Activated CD4-positive, alpha-beta T cell treated with anti-CD3 and anti-CD28 coated beads, Interleukin-2, amount 10 ng/mL, durations not matched to agents 7 days and 5 days (primary cell): Measurements from ENCODE around the gene ZNF236. TPM values are rescaled to one million over a fixed set of nuclear protein-coding genes. Genes with fewer than 3 reads are reported as not detected.

ENCODE experiments used
- CTCF ChIA-PET: fragments of 350-600 bp; sonication (Branson Sonifier 250); formaldehyde crosslinking; loops from one replicate; lab custom pipeline; 2021; ENCODE audit warnings: antibody characterized with exemption; lab: Charles Lee
- POLR2A ChIA-PET: fragments of 350-600 bp; sonication (Branson Sonifier 250); formaldehyde crosslinking; loops from one replicate; lab custom pipeline; 2021; ENCODE audit warnings: antibody characterized with exemption; lab: Charles Lee
- DNase-seq: peaks from one replicate; pipeline ENCODE4 v3.0.0-alpha.2; 2020
- H3K27ac Mint-ChIP-seq: one replicate; pipeline ENCODE4 v1.8.0; 2021; ENCODE audit warnings: mild to moderate bottlenecking, moderate library complexity, mixed read lengths
- H3K27me3 Mint-ChIP-seq: one replicate; pipeline ENCODE4 v1.8.0; 2021; ENCODE audit warnings: mixed read lengths
- H3K36me3 Mint-ChIP-seq: one replicate; pipeline ENCODE4 v1.8.0; 2021; ENCODE audit warnings: low read depth, mixed read lengths
- H3K4me1 Mint-ChIP-seq: one replicate; pipeline ENCODE4 v1.8.0; 2021; ENCODE audit warnings: mixed read lengths
- H3K4me3 Mint-ChIP-seq: one replicate; pipeline ENCODE4 v1.8.0; 2021; ENCODE audit warnings: mild to moderate bottlenecking, moderate library complexity, mixed read lengths
- H3K9me3 Mint-ChIP-seq: one replicate; pipeline ENCODE4 v1.8.0; 2021; ENCODE audit warnings: mixed read lengths
- total RNA-seq, 2 experiments: library from RNA; stranded (reverse); gene quantifications; one replicate each; pipeline ENCODE4 v1.2.3, GENCODE V29; 2021

Gene ZNF236
- total RNA-seq, 2 experiments from 2014 or later, result 23.9 to 27.7 TPM

GRCh38 chr18:76823587-76824011 is 1.2 kb downstream of the ZNF236 start:
- ChIA-PET CTCF (interaction anchor here (0.6 kb wide), 1 partner anchor 69 kb away, joined by 3 read pairs; no protein-coding TSS in a partner anchor), POLR2A (no interaction called here)
- peaks cover 15% of the 10 kb centered on the region for H3K36me3 Mint-ChIP-seq
- H3K4me3 Mint-ChIP-seq, result peak overlapping the region; percentile 78
- H3K27ac Mint-ChIP-seq, result peak overlapping the region; percentile 87
- no peaks in the 10 kb centered on the region for H3K9me3 Mint-ChIP-seq
- H3K4me1 Mint-ChIP-seq, result peaks cover 57% of the 10 kb centered on the region
- DNase-seq, result no peak
- no peaks in the 10 kb centered on the region for H3K27me3 Mint-ChIP-seq

- CTCF ChIA-PET, result interaction anchor here (0.9 kb wide), 1 partner anchor 22 kb away, joined by 4 read pairs; no protein-coding TSS in a partner anchor
- no peak for DNase-seq
Observed at GRCh38 chr18:76824145-76824676, 1.9 kb downstream of the ZNF236 start.

DNA sequence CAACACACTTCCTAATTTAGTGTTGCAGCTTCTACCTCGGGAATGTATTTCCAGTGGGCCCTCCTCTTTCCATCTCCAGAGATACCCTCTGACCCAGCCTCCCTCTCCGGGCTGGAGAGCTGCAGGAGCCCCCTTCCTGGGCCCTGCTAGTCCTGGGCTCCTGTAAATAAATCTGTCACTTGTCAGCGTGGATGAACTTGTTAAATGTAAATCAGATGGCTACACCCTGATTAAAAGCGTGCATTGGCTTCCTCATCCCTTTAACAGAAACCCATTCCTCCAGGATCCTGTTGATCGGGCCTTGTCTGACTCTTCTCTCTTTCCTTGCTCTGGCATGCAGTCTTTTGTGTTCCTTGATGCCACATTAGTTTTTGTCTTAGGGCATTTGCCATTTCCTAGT is 2.4 kb downstream of the ZNF236 start:
- DNase-seq, result no peak
- H3K27ac Mint-ChIP-seq, result peak overlapping the region; percentile 28
- H3K4me3 Mint-ChIP-seq, result peak overlapping the region; percentile 78
- no peaks in the 10 kb centered on the region for H3K9me3 Mint-ChIP-seq
- no peaks in the 10 kb centered on the region for H3K27me3 Mint-ChIP-seq
- H3K36me3 Mint-ChIP-seq, result peaks cover 14% of the 10 kb centered on the region
- CTCF ChIA-PET, result interaction anchor here (0.9 kb wide), 1 partner anchor 23 kb away, joined by 4 read pairs; no protein-coding TSS in a partner anchor
- H3K4me1 Mint-ChIP-seq, result peaks cover 49% of the 10 kb centered on the region
- POLR2A ChIA-PET, result no interaction called here

More at GRCh38 chr18:76824145-76824676, 1.9 kb downstream of the ZNF236 start:
- H3K27me3 Mint-ChIP-seq, result no peaks in the 10 kb centered on the region
- peak overlapping the region; percentile 66 for H3K27ac Mint-ChIP-seq
- H3K4me3 Mint-ChIP-seq, result peak overlapping the region; percentile 78
- peaks cover 54% of the 10 kb centered on the region for H3K4me1 Mint-ChIP-seq
- H3K9me3 Mint-ChIP-seq, result no peaks in the 10 kb centered on the region
- POLR2A ChIA-PET, result no interaction called here
- peaks cover 15% of the 10 kb centered on the region for H3K36me3 Mint-ChIP-seq

DNA sequence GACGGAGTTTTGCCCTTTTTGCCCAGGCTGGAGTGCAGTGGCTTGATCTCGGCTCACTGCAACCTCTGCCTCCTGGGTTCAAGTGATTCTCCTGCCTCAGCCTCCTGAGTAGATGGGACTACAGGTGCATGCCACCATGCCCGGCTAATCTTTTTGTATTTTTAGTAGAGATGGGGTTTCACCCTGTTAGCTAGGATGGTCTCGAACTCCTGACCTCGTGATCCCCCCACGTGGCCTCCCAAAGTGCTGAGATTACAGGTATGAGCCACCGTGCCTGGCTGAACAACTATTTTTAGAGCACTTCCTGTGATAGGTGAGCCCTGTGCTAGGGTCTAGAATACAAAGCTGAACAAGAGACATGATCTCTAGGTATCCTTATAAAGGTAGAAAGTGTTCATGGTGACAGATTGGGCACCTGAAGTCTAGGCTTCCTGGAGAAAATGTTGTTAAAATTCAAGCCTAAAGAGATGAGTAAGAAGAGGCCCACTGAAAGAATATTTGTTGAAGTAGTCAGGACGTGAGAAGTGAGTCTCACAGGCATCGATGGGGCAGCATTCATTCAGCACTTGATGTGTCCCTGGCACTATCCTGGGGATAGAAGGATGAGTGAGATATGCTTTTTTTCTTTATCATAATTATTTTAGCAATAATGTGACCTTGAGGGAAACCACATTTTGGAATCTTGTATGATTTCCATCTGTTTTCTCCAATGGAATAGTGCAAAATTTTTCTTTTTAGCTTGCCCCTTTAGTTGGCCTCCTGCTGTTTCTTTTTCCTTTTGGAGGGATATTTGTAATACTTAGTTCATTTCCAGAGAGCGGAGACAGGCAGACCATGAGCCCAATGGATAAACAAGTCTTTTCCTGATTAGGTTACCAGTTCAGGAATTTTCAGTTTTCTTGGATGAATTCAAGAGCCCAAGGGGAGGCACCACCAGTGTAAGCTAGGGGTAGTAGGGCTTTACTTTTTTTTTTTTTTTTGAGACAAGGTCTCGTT is 5.1 kb downstream of the ZNF236 start:
- H3K27me3 Mint-ChIP-seq, result no peaks in the 10 kb centered on the region
- H3K27ac Mint-ChIP-seq, result peak overlapping the region; percentile 16
- DNase-seq, result no peak
- POLR2A ChIA-PET, result no interaction called here
- H3K4me1 Mint-ChIP-seq, result peaks cover 36% of the 10 kb centered on the region
- no peak overlapping the region for H3K4me3 Mint-ChIP-seq
- H3K9me3 Mint-ChIP-seq, result peaks cover 6% of the 10 kb centered on the region
- CTCF ChIA-PET, result no interaction called here
- peaks cover 15% of the 10 kb centered on the region for H3K36me3 Mint-ChIP-seq

DNA sequence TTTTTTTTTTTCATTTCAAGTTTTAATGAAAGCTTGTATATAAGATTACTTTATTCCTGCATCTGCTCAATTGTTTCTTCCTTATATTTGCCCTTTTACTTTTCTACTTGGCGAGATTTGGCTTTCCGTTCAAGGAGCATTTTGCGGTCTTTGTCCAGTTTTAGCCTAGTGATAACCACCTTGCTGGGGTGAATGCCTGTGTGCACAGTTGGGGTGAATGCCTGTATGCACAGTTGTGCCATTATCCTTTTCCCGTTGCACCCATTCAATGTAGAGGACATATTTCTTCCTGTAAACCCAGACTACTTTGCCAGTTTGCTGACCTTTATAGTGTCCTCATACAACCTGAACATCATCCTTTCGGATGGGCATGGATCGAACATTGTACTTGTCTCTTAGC is 12.0 kb downstream of the ZNF236 start:
- H3K36me3 Mint-ChIP-seq, result peaks cover 19% of the 10 kb centered on the region
- H3K9me3 Mint-ChIP-seq, result peaks cover 6% of the 10 kb centered on the region
- POLR2A ChIA-PET, result no interaction called here
- peaks cover 17% of the 10 kb centered on the region for H3K4me1 Mint-ChIP-seq
- H3K4me3 Mint-ChIP-seq, result no peak overlapping the region
- CTCF ChIA-PET, result no interaction called here
- DNase-seq, result no peak
- no peaks in the 10 kb centered on the region for H3K27me3 Mint-ChIP-seq
- no peak overlapping the region for H3K27ac Mint-ChIP-seq

DNA sequence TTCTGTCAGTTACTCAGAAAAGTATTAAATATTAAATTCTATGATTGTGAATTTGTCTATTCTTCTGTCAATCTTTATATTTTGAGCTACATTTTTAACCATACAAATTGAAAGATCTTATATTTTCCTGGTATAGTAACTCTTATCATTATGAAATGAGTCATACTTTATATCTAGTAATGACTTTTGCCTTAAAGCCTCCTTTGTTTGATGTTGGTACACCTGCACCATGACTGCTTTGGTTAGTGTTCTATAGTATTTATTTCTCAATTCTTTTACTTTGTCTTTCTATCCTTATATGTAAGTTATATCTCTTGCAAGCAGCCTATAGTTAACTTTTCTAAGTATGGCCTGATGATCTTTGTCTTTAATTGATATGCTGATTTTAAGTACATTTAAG is 13.0 kb downstream of the ZNF236 start:
- peaks cover 17% of the 10 kb centered on the region for H3K4me1 Mint-ChIP-seq
- no peak for DNase-seq
- peaks cover 6% of the 10 kb centered on the region for H3K9me3 Mint-ChIP-seq
- no peaks in the 10 kb centered on the region for H3K27me3 Mint-ChIP-seq
- no peak overlapping the region for H3K27ac Mint-ChIP-seq
- POLR2A ChIA-PET, result no interaction called here
- CTCF ChIA-PET, result interaction anchor here (0.7 kb wide), 1 partner anchor 10 kb away, joined by 3 read pairs; no protein-coding TSS in a partner anchor
- H3K36me3 Mint-ChIP-seq, result peaks cover 19% of the 10 kb centered on the region
- H3K4me3 Mint-ChIP-seq, result no peak overlapping the region

GRCh38 chr18:76837071-76837470 is 14.7 kb downstream of the ZNF236 start:
- H3K4me1 Mint-ChIP-seq, result peaks cover 17% of the 10 kb centered on the region
- CTCF ChIA-PET, result no interaction called here
- H3K27ac Mint-ChIP-seq, result no peak overlapping the region
- no peaks in the 10 kb centered on the region for H3K27me3 Mint-ChIP-seq
- POLR2A ChIA-PET, result no interaction called here
- no peak overlapping the region for H3K4me3 Mint-ChIP-seq
- DNase-seq, result no peak
- H3K36me3 Mint-ChIP-seq, result peaks cover 11% of the 10 kb centered on the region
- H3K9me3 Mint-ChIP-seq, result no peaks in the 10 kb centered on the region

DNA sequence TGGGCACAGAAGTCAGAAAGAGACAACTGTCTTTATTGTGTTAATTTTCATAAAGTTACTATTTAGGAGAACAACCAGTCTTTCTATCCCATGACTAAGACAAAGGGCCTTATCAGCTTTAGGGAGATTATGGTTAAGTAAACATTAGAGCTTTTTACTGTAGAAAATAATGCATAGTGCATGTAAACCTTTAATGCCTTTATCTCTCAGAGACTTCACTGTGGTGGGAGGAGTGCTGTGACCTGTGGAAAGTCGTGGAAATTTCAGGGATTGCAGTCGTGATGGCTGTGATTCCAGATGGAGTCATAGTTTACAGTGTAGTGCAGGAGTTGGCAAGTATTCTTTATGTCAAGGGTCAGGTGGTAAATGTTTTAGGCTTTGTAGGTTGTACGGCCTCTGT is 15.8 kb downstream of the ZNF236 start:
- Mint-ChIP-seq H3K27ac (no peak overlapping the region), H3K9me3 (no peaks in the 10 kb centered on the region), H3K27me3 (no peaks in the 10 kb centered on the region), H3K4me3 (no peak overlapping the region), H3K36me3 (peaks cover 5% of the 10 kb centered on the region), H3K4me1 (peaks cover 15% of the 10 kb centered on the region)
- CTCF ChIA-PET, result no interaction called here
- DNase-seq, result no peak
- POLR2A ChIA-PET, result no interaction called here

- POLR2A ChIA-PET, result no interaction called here
- H3K36me3 Mint-ChIP-seq, result peaks cover 2% of the 10 kb centered on the region
- H3K27me3 Mint-ChIP-seq, result no peaks in the 10 kb centered on the region
- H3K9me3 Mint-ChIP-seq, result no peaks in the 10 kb centered on the region
- no peak overlapping the region for H3K4me3 Mint-ChIP-seq
- CTCF ChIA-PET, result no interaction called here
- H3K4me1 Mint-ChIP-seq, result peaks cover 15% of the 10 kb centered on the region
- no peak for DNase-seq
- no peak overlapping the region for H3K27ac Mint-ChIP-seq
Observed at GRCh38 chr18:76839086-76839794, 16.9 kb downstream of the ZNF236 start.

DNA sequence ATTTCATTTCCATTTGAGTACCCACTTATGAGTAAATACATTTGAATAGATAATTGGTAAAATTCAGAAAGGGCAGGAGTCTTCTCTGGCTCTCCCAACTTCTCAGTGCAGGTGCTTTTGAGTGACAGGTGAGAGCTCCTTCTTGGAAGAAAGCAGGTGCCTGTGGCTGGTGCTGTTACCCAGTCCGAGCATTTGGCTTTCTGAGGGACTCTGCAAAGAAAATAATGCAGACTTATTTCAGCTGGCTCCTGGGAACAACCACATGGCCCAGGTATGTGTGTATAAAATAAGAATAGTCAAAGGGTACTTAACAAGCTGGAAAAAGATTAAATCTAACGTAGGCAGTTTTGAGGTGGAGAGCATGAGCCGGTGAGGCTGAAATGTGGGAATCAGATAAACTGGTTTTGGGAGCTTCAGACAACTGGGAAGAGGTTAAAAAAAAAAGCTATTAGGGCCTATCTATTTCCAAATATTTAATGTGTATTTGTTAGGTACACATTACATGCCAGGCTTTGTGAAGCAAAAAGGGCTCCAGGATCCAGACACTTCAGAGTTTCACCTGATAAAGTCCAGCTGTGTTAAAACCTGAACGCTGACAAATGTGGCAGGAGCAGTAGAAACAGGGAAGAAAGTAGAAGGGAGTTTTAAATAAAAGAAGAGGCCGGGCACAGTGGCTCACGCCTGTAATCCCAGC is 20.6 kb downstream of the ZNF236 start:
- Mint-ChIP-seq H3K36me3 (no peaks in the 10 kb centered on the region), H3K4me1 (peaks cover 6% of the 10 kb centered on the region), H3K27me3 (no peaks in the 10 kb centered on the region), H3K27ac (no peak overlapping the region), H3K9me3 (no peaks in the 10 kb centered on the region), H3K4me3 (no peak overlapping the region)
- ChIA-PET POLR2A (interaction anchor here (1.1 kb wide), 1 partner anchor 17 kb away, joined by 3 read pairs; no protein-coding TSS in a partner anchor), CTCF (interaction anchor here (0.6 to 0.7 kb wide), 2 partner anchors 104 to 185 kb away, joined by 3 to 4 read pairs; no protein-coding TSS in a partner anchor)
- DNase-seq, result no peak

DNA sequence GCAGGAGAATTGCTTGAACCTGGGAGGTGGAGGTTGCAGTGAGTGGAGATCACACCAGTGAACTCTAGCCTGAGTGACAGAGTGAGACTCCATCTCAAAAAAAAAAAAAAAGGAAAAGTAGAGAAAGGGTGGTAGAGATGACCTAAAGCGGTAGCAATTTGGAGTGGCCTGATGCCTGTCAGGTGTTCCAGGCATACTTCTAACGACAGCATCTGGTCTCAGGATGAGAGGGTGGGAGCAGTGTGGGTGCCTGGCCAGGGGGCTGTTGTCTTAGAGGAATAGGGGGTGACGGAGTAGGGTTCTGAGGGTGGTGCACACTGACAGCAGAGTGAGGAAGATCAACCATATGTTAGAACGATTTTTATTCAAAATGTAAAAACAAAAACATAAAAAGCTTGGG is 21.8 kb downstream of the ZNF236 start:
- no peaks in the 10 kb centered on the region for H3K36me3 Mint-ChIP-seq
- H3K27me3 Mint-ChIP-seq, result no peaks in the 10 kb centered on the region
- H3K27ac Mint-ChIP-seq, result no peak overlapping the region
- H3K4me1 Mint-ChIP-seq, result peaks cover 4% of the 10 kb centered on the region
- H3K9me3 Mint-ChIP-seq, result no peaks in the 10 kb centered on the region
- POLR2A ChIA-PET, result no interaction called here
- no peak overlapping the region for H3K4me3 Mint-ChIP-seq
- CTCF ChIA-PET, result interaction anchor here (0.7 kb wide), 1 partner anchor 245 kb away, joined by 3 read pairs; no protein-coding TSS in a partner anchor
- DNase-seq, result no peak
